IMR-90 (cell line): ENCODE measurements around the gene PROB1.

Source experiments
- BHLHE40 ChIP-seq: fragments of 150-350 bp; IDR thresholded peaks from 2 replicates; pipeline ENCODE4 v1.6.1; 2016; ENCODE audit warnings: mild to moderate bottlenecking, low read depth, low read length
- CEBPB ChIP-seq: IDR thresholded peaks from 2 replicates; pipeline ENCODE4 v1.6.1; 2012; ENCODE audit warnings: low read depth, low read length, improper control_type of control experiment
- CHD1 ChIP-seq: IDR thresholded peaks from 2 replicates; pipeline ENCODE4 v1.6.1; 2012; ENCODE audit warnings: low read depth, low read length, improper control_type of control experiment
- CTCF ChIP-seq: conservative IDR thresholded peaks from 2 replicates; pipeline ENCODE4 v1.5.1; 2012; ENCODE audit warnings: mild to moderate bottlenecking, low read depth, low read length, improper control_type of control experiment
- ELK1 ChIP-seq: fragments of 150-350 bp; IDR thresholded peaks from 2 replicates; pipeline ENCODE4 v1.6.1; 2016; ENCODE audit warnings: low read depth, mild to moderate bottlenecking, low read length, moderate library complexity, borderline replicate concordance
- MXI1 ChIP-seq: IDR thresholded peaks from 2 replicates; pipeline ENCODE4 v1.6.1; 2012; ENCODE audit warnings: low read depth, mild to moderate bottlenecking, low read length, moderate library complexity, borderline replicate concordance
- POLR2A ChIP-seq: IDR thresholded peaks from 2 replicates; pipeline ENCODE4 v1.6.1; 2012; ENCODE audit warnings: mild to moderate bottlenecking, low read depth, low read length
- RAD21 ChIP-seq: IDR thresholded peaks from 2 replicates; pipeline ENCODE4 v1.6.1; 2012; ENCODE audit warnings: low read length, improper control_type of control experiment
- RCOR1 ChIP-seq: IDR thresholded peaks from 2 replicates; pipeline ENCODE4 v1.6.1; 2012; ENCODE audit warnings: mild to moderate bottlenecking, low read length, improper control_type of control experiment; ENCODE audit not compliant: insufficient replicate concordance
- RFX5 ChIP-seq: IDR thresholded peaks from 2 replicates; pipeline ENCODE4 v1.8.0; 2012; ENCODE audit warnings: low read depth, mild to moderate bottlenecking, low read length, moderate library complexity
- USF2 ChIP-seq: fragments of 150-350 bp; IDR thresholded peaks from 2 replicates; pipeline ENCODE4 v1.6.1; 2017; ENCODE audit warnings: mild to moderate bottlenecking, antibody characterized with exemption, low read length, low read depth

- no peak for TF ChIP-seq POLR2A
- TF ChIP-seq CTCF = no peak
- TF ChIP-seq RAD21 = no peak
- TF ChIP-seq RFX5 = no peak
- TF ChIP-seq USF2 = no peak
- TF ChIP-seq RCOR1 = no peak
- TF ChIP-seq MXI1 = no peak
- no peak for TF ChIP-seq CHD1
- no peak for TF ChIP-seq CEBPB
- TF ChIP-seq ELK1 = no peak
- no peak for TF ChIP-seq BHLHE40
These were observed 3.0 kb upstream of the PROB1 start for GRCh38 chr5:139397921-139398320.
